Liver (tissue), 9 donors: ENCODE results near the gene ANKRD6. TPM values are rescaled to one million over a fixed set of nuclear protein-coding genes. Genes with fewer than 3 reads are reported as not detected.

ENCODE experiments used
- DNase-seq: peaks from one replicate; pipeline ENCODE4 v3.0.0-alpha.2; 2017; ENCODE audit warnings: low spot score
- H3K27ac ChIP-seq, 2 donors: one replicate each; pipeline ENCODE4 v1.7.0; 2013; ENCODE audit warnings: inconsistent platforms in 2 of 2, low read length in 2 of 2, control low read depth in 1 of 2, low read depth in 1 of 2, mild to moderate bottlenecking in 1 of 2
- H3K27me3 ChIP-seq, 4 donors: one replicate each; pipeline versions ENCODE4 v1.6.1 to v1.7.0; 2013; ENCODE audit warnings: low read length in 3 of 4, inconsistent platforms in 1 of 4, mild to moderate bottlenecking in 1 of 4, moderate library complexity in 1 of 4; ENCODE audit not compliant: control insufficient read depth in 4 of 4, insufficient read depth in 4 of 4
- H3K36me3 ChIP-seq, 4 donors: one replicate each; pipeline versions ENCODE4 v1.6.1 to v1.7.0; 2013; ENCODE audit warnings: low read length in 3 of 4, mild to moderate bottlenecking in 3 of 4, low read depth in 1 of 4, moderate library complexity in 1 of 4; ENCODE audit not compliant: control insufficient read depth in 4 of 4, insufficient read depth in 3 of 4
- H3K4me1 ChIP-seq, 4 donors: one replicate each; pipeline versions ENCODE4 v1.6.1 to v1.7.0; 2013; ENCODE audit warnings: low read length in 3 of 4, mild to moderate bottlenecking in 3 of 4, moderate library complexity in 1 of 4; ENCODE audit not compliant: control insufficient read depth in 4 of 4, insufficient read depth in 4 of 4
- H3K4me3 ChIP-seq, 3 donors: one replicate each; pipeline versions ENCODE4 v1.6.1 to v1.7.0; 2013; ENCODE audit warnings: low read length in 3 of 3, control low read depth in 1 of 3, low read depth in 1 of 3, mild to moderate bottlenecking in 1 of 3
- H3K9ac ChIP-seq, 2 donors: one replicate each; pipeline ENCODE4 v1.7.0; 2013; ENCODE audit warnings: low read length in 2 of 2, mild to moderate bottlenecking in 2 of 2, moderate library complexity in 2 of 2, control low read depth in 1 of 2, low read depth in 1 of 2
- H3K9me3 ChIP-seq, 4 donors: one replicate each; pipeline versions ENCODE4 v1.6.1 to v1.7.0; 2013; ENCODE audit warnings: low read length in 3 of 4; ENCODE audit not compliant: control insufficient read depth in 4 of 4
- EGR1 ChIP-seq, 2 donors: IDR thresholded peaks; 2 replicates each; pipeline ENCODE4 v1.6.1; 2016 to 2018; ENCODE audit warnings: antibody characterized with exemption in 2 of 2, low read depth in 2 of 2
- FOXA1 ChIP-seq: IDR thresholded peaks from 2 replicates; pipeline ENCODE4 v1.6.1; 2016; ENCODE audit warnings: antibody characterized with exemption
- FOXA2 ChIP-seq: IDR thresholded peaks from 2 replicates; pipeline ENCODE4 v1.6.1; 2016; ENCODE audit warnings: antibody characterized with exemption
- GABPA ChIP-seq, 2 donors: IDR thresholded peaks in 1 of 2; conservative IDR thresholded peaks in 1 of 2; 2 replicates each; pipeline ENCODE4 v1.6.1; 2016; ENCODE audit warnings: antibody characterized with exemption in 2 of 2, mild to moderate bottlenecking in 1 of 2, moderate library complexity in 1 of 2
- HNF4A ChIP-seq, 2 donors: conservative IDR thresholded peaks; 2 replicates each; pipeline ENCODE4 v1.6.1; 2016; ENCODE audit warnings: antibody characterized with exemption in 2 of 2, mild to moderate bottlenecking in 2 of 2
- HNF4G ChIP-seq: IDR thresholded peaks from 2 replicates; pipeline ENCODE4 v1.6.1; 2016; ENCODE audit warnings: antibody characterized with exemption
- JUND ChIP-seq, 2 donors: IDR thresholded peaks; 2 replicates each; pipeline ENCODE4 v1.6.1; 2016; ENCODE audit warnings: antibody characterized with exemption in 2 of 2
- MAX ChIP-seq: IDR thresholded peaks from 2 replicates; pipeline ENCODE4 v1.6.1; 2016; ENCODE audit warnings: antibody characterized with exemption
- NR2F2 ChIP-seq: IDR thresholded peaks from 2 replicates; pipeline ENCODE4 v1.6.1; 2016; ENCODE audit warnings: antibody characterized with exemption
- RAD21 ChIP-seq, 2 donors: IDR thresholded peaks; 2 replicates each; pipeline ENCODE4 v1.6.1; 2016; ENCODE audit warnings: antibody characterized with exemption in 2 of 2, mild to moderate bottlenecking in 2 of 2
- REST ChIP-seq: IDR thresholded peaks from 2 replicates; pipeline ENCODE4 v1.6.1; 2016; ENCODE audit warnings: antibody characterized with exemption, mild to moderate bottlenecking
- RXRA ChIP-seq, 2 donors: IDR thresholded peaks; 2 replicates each; pipeline ENCODE4 v1.6.1; 2017 to 2018; ENCODE audit warnings: antibody characterized with exemption in 2 of 2, mild to moderate bottlenecking in 1 of 2
- SP1 ChIP-seq: IDR thresholded peaks from 2 replicates; pipeline ENCODE4 v1.6.1; 2018; ENCODE audit warnings: antibody characterized with exemption, mild to moderate bottlenecking
- TAF1 ChIP-seq: conservative IDR thresholded peaks from 2 replicates; pipeline ENCODE4 v1.6.1; 2016; ENCODE audit warnings: antibody characterized with exemption, mild to moderate bottlenecking
- YY1 ChIP-seq: IDR thresholded peaks from 2 replicates; pipeline ENCODE4 v1.6.1; 2016; ENCODE audit warnings: antibody characterized with exemption, mild to moderate bottlenecking
- ZBTB33 ChIP-seq: IDR thresholded peaks from 2 replicates; pipeline ENCODE4 v1.6.1; 2016; ENCODE audit warnings: antibody characterized with exemption
- WGBS: extraction: QIAGEN DNeasy Blood & Tissue Kit; methylation state at CpG from one replicate; pipeline ENCODE4 v1.1.7; 2013; 5-methylcytosine and 5-hydroxymethylcytosine counted together
- polyA plus RNA-seq, 2 donors: library from polyadenylated mRNA; stranded (reverse) in 1 of 2; unstranded in 1 of 2; fragments of 200-250 nt in 1 of 2; fragments of >200 nt in 1 of 2; fragmentation: Nextera tagmentation in 1 of 2; extraction: Ambion mirVana in 1 of 2; gene quantifications; one replicate each; pipeline versions ENCODE4 v1.2.1 to v1.2.3, GENCODE V29; 2013 to 2015
- total RNA-seq, 2 donors: library from RNA; depleted of rRNA; stranded (reverse); fragments of >200 nt; gene quantifications; one replicate each; pipeline ENCODE4 v1.2.3, GENCODE V29; 2014
- TF ChIP-seq, protein P1 (sequence below): fragments of 150-350 bp; IDR thresholded peaks from 2 replicates; pipeline ENCODE4 v1.5.1; 2017; ENCODE audit warnings: improper control_type of control experiment, low read depth, low read length; ENCODE audit not compliant: missing input control
- TF ChIP-seq, protein P2 (sequence below): IDR thresholded peaks from 2 replicates; pipeline ENCODE4 v1.6.1; 2016; ENCODE audit warnings: antibody characterized with exemption
- donor health status: healthy.
- donor health status: healthy.
- donor health status: healthy.
- donor health status: healthy.
- donor health status: healthy.

The ANKRD6 gene
- total and polyA plus RNA-seq, 4 donors = 2.9 to 9.2 (median 3.8) TPM

DNA sequence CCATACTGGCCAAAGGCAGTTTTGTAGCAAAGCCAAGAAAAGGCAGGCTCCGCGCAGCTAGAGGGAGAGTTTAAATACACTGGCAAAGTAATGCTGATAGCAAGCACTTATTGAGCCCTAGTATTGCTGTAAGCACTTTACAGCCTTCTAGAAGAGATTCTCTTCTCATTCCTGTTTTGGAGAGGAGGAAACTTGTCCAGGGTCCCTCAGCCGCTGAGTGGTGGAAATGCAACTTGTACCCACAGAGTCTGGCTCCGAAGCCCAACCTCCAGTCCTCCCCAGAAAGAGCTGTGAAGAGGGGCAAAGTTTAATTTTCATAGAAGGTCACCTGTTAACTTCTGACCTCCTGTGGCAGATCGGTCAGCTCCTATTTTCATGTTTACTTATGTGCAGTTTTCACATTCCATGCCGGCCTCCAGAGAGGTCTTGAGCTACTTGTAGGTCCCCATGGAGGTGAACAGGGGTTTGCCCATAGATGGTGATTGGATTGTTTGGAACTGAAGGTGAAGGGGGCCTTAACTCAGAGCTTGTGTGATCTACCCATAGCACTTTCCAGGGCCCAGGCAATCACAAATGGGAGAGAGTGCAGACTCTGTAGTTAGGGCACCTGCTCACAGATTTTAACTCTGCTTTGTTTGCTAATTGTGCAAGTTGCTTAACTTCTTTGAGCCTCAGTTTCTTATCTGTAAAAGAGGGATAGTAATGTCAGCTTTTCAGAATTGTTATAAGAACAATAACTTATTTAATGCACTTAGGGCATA lies 134.9 kb downstream of the ANKRD6 start:
- no peaks in the 10 kb centered on the region for H3K27me3 ChIP-seq
- H3K9me3 ChIP-seq = no peaks in the 10 kb centered on the region
- DNase-seq = peak; percentile 35
- peaks cover 6 to 38% (median 26%) of the 10 kb centered on the region in 4 donors for H3K4me1 ChIP-seq
- H3K4me3 ChIP-seq = no peak overlapping the region
- H3K9ac ChIP-seq = no peak overlapping the region
- 46% methylated on average over 6 of the region's 6 CpGs for WGBS
- TF ChIP-seq YY1 = peak; percentile 65
- TF ChIP-seq, protein P1, sequence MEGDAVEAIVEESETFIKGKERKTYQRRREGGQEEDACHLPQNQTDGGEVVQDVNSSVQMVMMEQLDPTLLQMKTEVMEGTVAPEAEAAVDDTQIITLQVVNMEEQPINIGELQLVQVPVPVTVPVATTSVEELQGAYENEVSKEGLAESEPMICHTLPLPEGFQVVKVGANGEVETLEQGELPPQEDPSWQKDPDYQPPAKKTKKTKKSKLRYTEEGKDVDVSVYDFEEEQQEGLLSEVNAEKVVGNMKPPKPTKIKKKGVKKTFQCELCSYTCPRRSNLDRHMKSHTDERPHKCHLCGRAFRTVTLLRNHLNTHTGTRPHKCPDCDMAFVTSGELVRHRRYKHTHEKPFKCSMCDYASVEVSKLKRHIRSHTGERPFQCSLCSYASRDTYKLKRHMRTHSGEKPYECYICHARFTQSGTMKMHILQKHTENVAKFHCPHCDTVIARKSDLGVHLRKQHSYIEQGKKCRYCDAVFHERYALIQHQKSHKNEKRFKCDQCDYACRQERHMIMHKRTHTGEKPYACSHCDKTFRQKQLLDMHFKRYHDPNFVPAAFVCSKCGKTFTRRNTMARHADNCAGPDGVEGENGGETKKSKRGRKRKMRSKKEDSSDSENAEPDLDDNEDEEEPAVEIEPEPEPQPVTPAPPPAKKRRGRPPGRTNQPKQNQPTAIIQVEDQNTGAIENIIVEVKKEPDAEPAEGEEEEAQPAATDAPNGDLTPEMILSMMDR = no peak
- TF ChIP-seq ZBTB33 = peak; percentile 57
- peak; percentile 82 to 83 for TF ChIP-seq HNF4A (conservative IDR thresholded peaks at IDR 0.05)
- no peak for TF ChIP-seq GABPA (IDR thresholded peaks at IDR 0.05 in 1 of 2, conservative IDR thresholded peaks at IDR 0.05 in 1 of 2)
- TF ChIP-seq RAD21 (IDR thresholded peaks at IDR 0.05) = peak; percentile 43 to 51
- TF ChIP-seq TAF1 = no peak
- TF ChIP-seq NR2F2 = peak; percentile 56
- no peak for TF ChIP-seq HNF4G
- peak; percentile 89 to 90 for TF ChIP-seq RXRA (IDR thresholded peaks at IDR 0.05)
- no peak for TF ChIP-seq EGR1 (IDR thresholded peaks at IDR 0.05; ENCODE audit: low read depth in 2 of 2)
- TF ChIP-seq FOXA2 = peak; percentile 91
- peak in 1 of 2 donors; percentile 46 for TF ChIP-seq JUND (IDR thresholded peaks at IDR 0.05)
- peak; percentile 92 for TF ChIP-seq SP1
- TF ChIP-seq, protein P2, sequence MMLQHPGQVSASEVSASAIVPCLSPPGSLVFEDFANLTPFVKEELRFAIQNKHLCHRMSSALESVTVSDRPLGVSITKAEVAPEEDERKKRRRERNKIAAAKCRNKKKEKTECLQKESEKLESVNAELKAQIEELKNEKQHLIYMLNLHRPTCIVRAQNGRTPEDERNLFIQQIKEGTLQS = no peak
- TF ChIP-seq FOXA1 = peak; percentile 85
- TF ChIP-seq REST = peak; percentile 44
- TF ChIP-seq MAX = peak; percentile 41
- no peaks in the 10 kb centered on the region for H3K36me3 ChIP-seq
- H3K27ac ChIP-seq = no peak overlapping the region
